Measurements from ENCODE around the gene PGC. TPM values are rescaled to one million over a fixed set of nuclear protein-coding genes. Genes with fewer than 3 reads are reported as not detected.

PGC gene
- total and polyA plus RNA-seq, 9 of the 15 experiments (the other 6 are each of a cell fraction or from before 2014, with no cell fraction given), result 0.17 to 0.40 TPM; not detected in 7

DNA sequence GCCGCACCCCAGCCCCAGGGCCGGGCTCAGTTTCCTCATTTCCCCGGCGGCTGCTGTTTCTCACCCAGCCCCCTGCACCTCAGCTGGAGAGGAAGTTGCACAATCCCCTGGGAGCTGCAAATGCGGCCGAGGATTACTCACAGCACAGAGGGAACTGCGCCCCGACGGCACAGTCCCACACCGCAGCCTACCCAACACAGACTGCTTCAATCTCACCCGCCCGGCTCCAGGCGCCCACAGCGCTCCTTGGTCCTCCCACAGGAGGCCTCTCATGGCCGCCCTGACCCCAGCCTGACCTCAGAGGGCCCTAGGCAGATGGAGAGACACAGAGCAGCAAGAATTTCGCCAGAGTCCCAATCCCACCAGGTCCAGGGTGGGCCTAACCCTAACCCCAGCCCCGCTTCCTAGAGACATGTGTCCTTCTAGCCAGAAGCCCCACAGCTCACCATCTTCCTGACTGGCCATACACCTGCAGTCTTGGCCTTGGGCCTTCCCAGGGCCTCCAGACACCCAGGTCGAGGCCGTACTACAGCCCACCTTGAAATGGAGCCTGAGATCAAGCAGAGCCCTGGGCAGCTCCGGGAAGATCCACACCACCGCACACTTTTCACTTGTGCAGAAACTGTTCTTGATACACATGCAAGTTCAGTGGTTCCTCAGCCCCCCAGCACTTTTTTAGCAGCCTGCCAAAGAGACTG is 23.5 kb downstream of the PGC start (continued):
- TF ChIP-seq POLR2AphosphoS2 (IDR thresholded peaks at IDR 0.05; ENCODE audit: low read length) (no peak), CREM (IDR thresholded peaks at IDR 0.05; ENCODE audit: low read depth) (peak; percentile 30; the same call in 1 of the 2 replicates), NONO (IDR thresholded peaks at IDR 0.05; ENCODE audit: low read depth in 2 of 2, low read length in 1 of 2) (no peak), DDX20 (tag; IDR thresholded peaks at IDR 0.05; ENCODE audit: low read depth) (no peak), ZFP36 (IDR thresholded peaks at IDR 0.05; ENCODE audit: low read depth, low read length, partially characterized antibody) (no peak), BACH1 (tag; IDR thresholded peaks at IDR 0.05) (no peak), ASH1L (IDR thresholded peaks at IDR 0.05; ENCODE audit: borderline replicate concordance, low read depth, partially characterized antibody) (no peak), SRSF9 (IDR thresholded peaks at IDR 0.05; ENCODE audit: borderline replicate concordance, low read depth, low read length) (no peak), HMG20A (CRISPR knock-in tag; conservative IDR thresholded peaks at IDR 0.05) (no peak), BRCA1 (IDR thresholded peaks at IDR 0.05) (no peak), BRCA1 (CRISPR knock-in tag; IDR thresholded peaks at IDR 0.05) (no peak), CAMTA2 (CRISPR knock-in tag; conservative IDR thresholded peaks at IDR 0.05) (no peak)
- TF ChIP-seq, protein P1, sequence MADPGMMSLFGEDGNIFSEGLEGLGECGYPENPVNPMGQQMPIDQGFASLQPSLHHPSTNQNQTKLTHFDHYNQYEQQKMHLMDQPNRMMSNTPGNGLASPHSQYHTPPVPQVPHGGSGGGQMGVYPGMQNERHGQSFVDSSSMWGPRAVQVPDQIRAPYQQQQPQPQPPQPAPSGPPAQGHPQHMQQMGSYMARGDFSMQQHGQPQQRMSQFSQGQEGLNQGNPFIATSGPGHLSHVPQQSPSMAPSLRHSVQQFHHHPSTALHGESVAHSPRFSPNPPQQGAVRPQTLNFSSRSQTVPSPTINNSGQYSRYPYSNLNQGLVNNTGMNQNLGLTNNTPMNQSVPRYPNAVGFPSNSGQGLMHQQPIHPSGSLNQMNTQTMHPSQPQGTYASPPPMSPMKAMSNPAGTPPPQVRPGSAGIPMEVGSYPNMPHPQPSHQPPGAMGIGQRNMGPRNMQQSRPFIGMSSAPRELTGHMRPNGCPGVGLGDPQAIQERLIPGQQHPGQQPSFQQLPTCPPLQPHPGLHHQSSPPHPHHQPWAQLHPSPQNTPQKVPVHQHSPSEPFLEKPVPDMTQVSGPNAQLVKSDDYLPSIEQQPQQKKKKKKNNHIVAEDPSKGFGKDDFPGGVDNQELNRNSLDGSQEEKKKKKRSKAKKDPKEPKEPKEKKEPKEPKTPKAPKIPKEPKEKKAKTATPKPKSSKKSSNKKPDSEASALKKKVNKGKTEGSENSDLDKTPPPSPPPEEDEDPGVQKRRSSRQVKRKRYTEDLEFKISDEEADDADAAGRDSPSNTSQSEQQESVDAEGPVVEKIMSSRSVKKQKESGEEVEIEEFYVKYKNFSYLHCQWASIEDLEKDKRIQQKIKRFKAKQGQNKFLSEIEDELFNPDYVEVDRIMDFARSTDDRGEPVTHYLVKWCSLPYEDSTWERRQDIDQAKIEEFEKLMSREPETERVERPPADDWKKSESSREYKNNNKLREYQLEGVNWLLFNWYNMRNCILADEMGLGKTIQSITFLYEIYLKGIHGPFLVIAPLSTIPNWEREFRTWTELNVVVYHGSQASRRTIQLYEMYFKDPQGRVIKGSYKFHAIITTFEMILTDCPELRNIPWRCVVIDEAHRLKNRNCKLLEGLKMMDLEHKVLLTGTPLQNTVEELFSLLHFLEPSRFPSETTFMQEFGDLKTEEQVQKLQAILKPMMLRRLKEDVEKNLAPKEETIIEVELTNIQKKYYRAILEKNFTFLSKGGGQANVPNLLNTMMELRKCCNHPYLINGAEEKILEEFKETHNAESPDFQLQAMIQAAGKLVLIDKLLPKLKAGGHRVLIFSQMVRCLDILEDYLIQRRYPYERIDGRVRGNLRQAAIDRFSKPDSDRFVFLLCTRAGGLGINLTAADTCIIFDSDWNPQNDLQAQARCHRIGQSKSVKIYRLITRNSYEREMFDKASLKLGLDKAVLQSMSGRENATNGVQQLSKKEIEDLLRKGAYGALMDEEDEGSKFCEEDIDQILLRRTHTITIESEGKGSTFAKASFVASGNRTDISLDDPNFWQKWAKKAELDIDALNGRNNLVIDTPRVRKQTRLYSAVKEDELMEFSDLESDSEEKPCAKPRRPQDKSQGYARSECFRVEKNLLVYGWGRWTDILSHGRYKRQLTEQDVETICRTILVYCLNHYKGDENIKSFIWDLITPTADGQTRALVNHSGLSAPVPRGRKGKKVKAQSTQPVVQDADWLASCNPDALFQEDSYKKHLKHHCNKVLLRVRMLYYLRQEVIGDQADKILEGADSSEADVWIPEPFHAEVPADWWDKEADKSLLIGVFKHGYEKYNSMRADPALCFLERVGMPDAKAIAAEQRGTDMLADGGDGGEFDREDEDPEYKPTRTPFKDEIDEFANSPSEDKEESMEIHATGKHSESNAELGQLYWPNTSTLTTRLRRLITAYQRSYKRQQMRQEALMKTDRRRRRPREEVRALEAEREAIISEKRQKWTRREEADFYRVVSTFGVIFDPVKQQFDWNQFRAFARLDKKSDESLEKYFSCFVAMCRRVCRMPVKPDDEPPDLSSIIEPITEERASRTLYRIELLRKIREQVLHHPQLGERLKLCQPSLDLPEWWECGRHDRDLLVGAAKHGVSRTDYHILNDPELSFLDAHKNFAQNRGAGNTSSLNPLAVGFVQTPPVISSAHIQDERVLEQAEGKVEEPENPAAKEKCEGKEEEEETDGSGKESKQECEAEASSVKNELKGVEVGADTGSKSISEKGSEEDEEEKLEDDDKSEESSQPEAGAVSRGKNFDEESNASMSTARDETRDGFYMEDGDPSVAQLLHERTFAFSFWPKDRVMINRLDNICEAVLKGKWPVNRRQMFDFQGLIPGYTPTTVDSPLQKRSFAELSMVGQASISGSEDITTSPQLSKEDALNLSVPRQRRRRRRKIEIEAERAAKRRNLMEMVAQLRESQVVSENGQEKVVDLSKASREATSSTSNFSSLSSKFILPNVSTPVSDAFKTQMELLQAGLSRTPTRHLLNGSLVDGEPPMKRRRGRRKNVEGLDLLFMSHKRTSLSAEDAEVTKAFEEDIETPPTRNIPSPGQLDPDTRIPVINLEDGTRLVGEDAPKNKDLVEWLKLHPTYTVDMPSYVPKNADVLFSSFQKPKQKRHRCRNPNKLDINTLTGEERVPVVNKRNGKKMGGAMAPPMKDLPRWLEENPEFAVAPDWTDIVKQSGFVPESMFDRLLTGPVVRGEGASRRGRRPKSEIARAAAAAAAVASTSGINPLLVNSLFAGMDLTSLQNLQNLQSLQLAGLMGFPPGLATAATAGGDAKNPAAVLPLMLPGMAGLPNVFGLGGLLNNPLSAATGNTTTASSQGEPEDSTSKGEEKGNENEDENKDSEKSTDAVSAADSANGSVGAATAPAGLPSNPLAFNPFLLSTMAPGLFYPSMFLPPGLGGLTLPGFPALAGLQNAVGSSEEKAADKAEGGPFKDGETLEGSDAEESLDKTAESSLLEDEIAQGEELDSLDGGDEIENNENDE (IDR thresholded peaks at IDR 0.05; ENCODE audit: low read depth, low read length), result no peak
- TF ChIP-seq, protein P2, sequence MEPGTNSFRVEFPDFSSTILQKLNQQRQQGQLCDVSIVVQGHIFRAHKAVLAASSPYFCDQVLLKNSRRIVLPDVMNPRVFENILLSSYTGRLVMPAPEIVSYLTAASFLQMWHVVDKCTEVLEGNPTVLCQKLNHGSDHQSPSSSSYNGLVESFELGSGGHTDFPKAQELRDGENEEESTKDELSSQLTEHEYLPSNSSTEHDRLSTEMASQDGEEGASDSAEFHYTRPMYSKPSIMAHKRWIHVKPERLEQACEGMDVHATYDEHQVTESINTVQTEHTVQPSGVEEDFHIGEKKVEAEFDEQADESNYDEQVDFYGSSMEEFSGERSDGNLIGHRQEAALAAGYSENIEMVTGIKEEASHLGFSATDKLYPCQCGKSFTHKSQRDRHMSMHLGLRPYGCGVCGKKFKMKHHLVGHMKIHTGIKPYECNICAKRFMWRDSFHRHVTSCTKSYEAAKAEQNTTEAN (CRISPR knock-in tag; IDR thresholded peaks at IDR 0.05), result no peak
